HG03342 (cell line): ENCODE measurements around the gene LRRC49.
"Not testable (repeated sequence)": the region's sequence is repeated elsewhere in the genome, so short reads cannot be mapped to it uniquely, and the experiment has no call there.

Experiments used
- ATAC-seq: cut with Tn5 transposase; IDR thresholded peaks from one replicate; pipeline ENCODE4 v1.9.1; 2021; ENCODE audit warnings: mild to moderate bottlenecking, moderate library complexity; ENCODE audit not compliant: unreplicated experiment

Gene LRRC49

GRCh38 chr15:70867911-70868467 lies 24.6 kb upstream of the LRRC49 start:
- ATAC-seq, result no peak

GRCh38 chr15:70869346-70869745 lies 23.3 kb upstream of the LRRC49 start:
- no peak for ATAC-seq

GRCh38 chr15:70870051-70870450 lies 22.6 kb upstream of the LRRC49 start:
- no peak for ATAC-seq

DNA sequence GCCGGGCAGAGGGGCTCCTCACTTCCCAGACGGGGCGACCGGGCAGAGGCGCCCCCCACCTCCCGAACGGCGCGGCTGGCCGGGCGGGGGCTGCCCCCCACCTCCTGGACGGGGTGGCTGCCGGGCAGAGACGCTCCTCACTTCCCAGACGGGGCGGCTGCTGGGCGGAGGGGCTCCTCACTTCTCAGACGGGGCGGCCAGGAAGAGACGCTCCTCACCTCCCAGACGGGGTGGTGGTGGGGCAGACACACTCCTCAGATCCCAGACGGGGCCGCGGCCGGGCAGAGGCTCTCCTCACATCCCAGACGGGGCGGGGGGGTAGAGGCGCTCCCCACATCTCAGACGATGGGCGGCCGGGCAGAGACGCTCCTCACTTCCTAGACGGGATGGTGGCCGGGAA lies 21.1 kb upstream of the LRRC49 start:
- not testable (repeated sequence) for ATAC-seq

GRCh38 chr15:70873232-70874054 lies 19.2 kb upstream of the LRRC49 start:
- no peak for ATAC-seq

GRCh38 chr15:70875001-70875782 lies 17.4 kb upstream of the LRRC49 start:
- ATAC-seq, result no peak

GRCh38 chr15:70876011-70876410 lies 16.6 kb upstream of the LRRC49 start:
- ATAC-seq, result no peak

GRCh38 chr15:70876683-70877082 lies 15.9 kb upstream of the LRRC49 start:
- no peak for ATAC-seq

- no peak for ATAC-seq
Measured at GRCh38 chr15:70879401-70879800, 13.2 kb upstream of the LRRC49 start.

DNA sequence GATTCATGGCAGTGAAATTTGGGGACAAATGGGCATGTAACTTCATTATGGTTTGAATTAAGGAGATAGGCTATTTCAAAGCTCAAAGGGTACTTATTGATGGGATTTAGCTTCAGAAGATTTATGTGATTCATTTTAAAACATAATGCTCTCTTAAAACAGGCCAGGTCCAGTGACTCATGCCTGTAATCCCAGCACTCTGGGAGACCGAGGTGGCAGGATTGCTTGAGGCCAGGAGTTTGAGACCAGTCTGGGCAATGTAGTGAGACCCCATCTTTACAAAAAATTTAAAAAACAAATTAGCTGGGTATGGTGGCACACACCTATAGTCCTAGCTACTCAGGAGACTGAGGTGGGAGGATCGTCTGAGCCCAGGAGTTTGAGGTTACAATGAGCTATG lies 11.8 kb upstream of the LRRC49 start:
- no peak for ATAC-seq

DNA sequence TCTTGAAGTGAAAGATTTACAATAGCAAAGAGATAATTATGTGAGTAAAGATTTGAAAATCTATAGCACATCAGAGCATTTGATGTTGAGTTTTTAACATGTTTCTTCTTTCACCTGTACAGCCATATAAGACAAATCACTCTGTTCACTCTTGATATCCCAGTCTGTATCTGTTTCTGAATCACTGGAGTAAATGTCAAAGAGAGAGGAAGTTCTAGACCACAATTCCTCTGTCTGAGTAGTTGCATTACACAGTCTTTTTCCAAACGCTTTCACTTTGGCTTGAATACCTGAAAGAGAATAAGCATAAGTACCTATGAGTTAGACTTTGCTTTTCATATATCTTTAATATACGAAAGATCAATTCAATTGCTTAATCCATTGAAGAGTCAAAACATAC lies 10.3 kb upstream of the LRRC49 start:
- ATAC-seq, result no peak

DNA sequence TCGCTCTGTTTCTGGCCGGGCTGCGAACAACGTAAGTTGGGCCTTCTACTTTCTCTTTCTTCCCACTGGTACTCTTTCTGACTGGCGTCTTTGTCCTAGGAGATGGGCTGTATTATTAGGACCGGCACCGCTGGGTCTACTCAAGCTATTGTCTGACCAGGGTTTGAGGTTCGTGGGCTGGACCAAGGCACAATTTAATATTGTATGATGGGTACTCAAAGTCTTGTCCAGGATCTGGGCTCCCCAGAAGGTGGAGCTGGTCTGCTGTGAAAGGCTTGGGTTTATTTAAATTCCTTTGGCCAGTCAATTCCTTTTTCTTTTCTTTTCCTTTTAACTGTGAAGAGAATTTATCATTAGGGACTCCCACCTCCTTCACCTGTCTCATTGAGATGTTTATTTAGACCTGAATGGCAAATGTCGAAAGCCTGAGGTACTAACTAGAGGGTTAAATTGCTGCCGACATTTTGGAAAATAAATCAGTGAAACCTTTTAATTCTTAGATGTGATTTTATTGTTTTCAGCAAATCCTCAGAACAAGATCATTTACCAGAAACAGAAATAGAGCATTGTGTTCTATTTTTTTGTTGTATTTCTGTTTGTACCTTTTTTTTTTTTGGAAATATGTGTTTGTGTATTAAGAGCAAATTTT lies 410 bp downstream of the LRRC49 start:
- ATAC-seq, result peak; percentile 26

DNA sequence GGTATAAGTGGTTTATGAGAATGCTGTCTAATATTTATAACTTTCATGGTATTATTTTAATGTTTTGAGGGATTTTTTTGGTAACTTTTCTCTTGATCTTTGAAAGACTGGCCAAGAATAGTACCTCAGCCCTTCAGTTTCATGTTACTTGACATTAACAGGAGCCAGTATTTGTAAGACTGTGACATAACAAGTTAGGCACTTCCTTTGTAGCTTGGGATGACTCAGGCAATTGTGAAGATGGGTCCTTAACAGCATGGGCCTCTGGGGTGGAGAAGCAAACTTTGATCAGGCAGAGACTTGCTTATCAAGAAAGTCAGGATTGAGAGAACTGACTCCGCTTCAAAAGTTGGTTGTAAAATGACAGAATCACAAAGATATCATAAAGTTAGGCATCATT lies 9.5 kb downstream of the LRRC49 start:
- ATAC-seq, result no peak

- ATAC-seq, result no peak
Measured at GRCh38 chr15:70906842-70907241, 14.2 kb downstream of the LRRC49 start.

DNA sequence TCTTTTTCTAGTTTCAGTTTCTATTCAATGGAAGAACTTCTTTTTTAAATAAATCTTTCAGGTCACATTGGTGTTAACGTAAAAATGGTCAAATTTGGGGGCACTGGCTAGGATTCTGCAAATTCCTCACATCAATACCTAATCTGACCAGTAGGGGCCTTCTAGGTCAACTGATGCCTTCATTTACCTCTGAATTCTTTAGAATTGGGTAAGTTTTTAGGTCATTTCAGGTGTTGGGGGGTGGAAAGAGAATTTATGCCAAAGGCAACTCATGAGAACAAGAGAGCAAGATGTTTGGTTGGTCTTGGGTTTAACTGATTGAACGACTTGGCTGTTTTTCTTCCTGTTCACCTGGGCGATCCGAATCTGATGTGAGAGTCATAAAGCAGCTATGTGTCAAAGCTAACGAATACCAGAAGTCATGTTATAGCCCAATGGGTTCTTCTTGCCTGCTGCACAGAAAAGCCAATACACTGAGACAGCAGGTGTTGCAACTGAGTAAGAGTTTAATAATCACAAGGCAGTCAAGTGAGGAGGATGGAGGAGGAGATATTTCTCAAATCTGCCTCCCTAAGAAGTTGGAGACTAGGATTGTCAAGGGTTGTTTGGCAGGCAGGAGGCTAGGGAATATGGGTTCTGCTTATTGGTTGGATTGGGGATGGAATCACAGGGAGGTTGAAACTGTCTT lies 15.3 kb downstream of the LRRC49 start:
- no peak for ATAC-seq

GRCh38 chr15:70910958-70911357 lies 18.3 kb downstream of the LRRC49 start:
- ATAC-seq, result no peak

- ATAC-seq, result no peak
Measured at GRCh38 chr15:70912187-70912586, 19.6 kb downstream of the LRRC49 start.

DNA sequence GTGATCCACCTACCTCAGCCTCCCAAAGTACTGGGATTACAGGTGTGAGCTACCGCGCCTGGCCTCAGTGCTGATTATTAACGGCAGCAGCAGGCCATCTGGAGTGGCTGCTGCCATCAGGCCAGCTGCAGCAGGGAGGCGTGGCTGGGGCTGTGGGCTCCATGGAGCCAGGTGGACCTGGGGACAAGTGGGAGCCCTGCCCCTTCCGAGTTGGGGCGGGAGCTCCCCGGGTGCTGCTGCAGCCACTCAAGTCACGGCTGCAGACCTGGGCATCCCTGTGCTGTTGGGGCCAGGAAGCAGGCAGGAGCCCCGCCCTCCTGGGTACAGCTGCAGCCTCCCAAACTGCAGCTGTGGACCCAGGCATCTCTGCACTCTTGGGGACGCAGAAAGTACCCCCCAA lies 23.9 kb downstream of the LRRC49 start:
- no peak for ATAC-seq

GRCh38 chr15:70917955-70918354 lies 25.3 kb downstream of the LRRC49 start:
- no peak for ATAC-seq

DNA sequence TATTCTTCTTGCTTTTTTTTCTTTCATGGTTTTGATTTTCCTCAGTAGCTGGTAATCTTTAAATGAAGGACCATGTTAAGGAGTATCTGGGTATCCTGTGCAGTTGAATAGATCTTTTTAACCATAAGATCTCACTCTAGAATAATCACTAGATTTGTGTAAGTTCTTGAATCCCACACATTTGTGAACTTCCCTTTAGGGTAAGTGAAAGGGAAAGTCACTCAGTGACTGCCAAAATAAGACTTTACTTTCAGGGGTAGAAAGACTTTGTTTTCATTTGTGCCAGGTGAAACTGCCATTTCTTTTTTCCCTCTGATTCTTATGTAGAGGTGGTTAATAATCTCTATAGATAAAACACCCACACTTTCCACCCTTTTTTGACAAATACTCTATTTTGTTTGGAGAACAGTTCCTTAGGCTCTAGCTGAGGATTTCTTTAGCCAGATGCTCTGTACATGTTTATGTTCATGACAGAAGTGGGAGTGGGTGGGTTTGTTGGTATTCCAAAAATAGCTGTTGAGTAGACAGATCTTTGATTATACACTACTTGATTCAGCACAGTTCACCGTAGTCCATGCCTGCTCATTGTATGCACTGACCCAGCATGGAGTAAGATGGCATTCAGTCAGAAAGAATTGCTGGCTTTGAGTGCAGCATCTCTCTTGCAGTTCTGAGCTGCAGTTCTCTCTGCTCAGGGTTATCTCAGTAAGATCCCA lies 28.5 kb downstream of the LRRC49 start:
- no peak for ATAC-seq
